ENCODE results near the gene RAD51B. TPM values are rescaled to one million over a fixed set of nuclear protein-coding genes. Genes with fewer than 3 reads are reported as not detected.
A peak's percentile ranks its signal among the peaks of the same experiment; 100 is the strongest.

The RAD51B gene
- total RNA-seq, 1 experiment from 2014 or later, result 10.8 TPM

- Histone ChIP-seq H3K27me3 (ENCODE audit: low read length) (no peaks in the 10 kb centered on the region), H3K79me2 (ENCODE audit: low read length) (no peaks in the 10 kb centered on the region), H3K4me2 (ENCODE audit: low read length) (peak overlapping the region; percentile 51), H3K27ac (ENCODE audit: low read length) (peak overlapping the region; percentile 57), H3K9me2 (replicated peaks; ENCODE audit: low read length) (no peaks in the 10 kb centered on the region), H3K9ac (ENCODE audit: low read length) (no peak overlapping the region), H2AFZ (ENCODE audit: low read length) (peak overlapping the region; percentile 46), H3F3A (ENCODE audit: low read length, unreplicated experiment) (peaks cover 6% of the 10 kb centered on the region), H3K4me3 (ENCODE audit: low read length) (no peak overlapping the region; the same call in 1 of the 2 replicates), H3K36me3 (ENCODE audit: low read depth, low read length) (no peaks in the 10 kb centered on the region), H3K4me1 (ENCODE audit: insufficient read depth, low read length) (peaks cover 17% of the 10 kb centered on the region), H3K9me3 (ENCODE audit: low read length) (no peaks in the 10 kb centered on the region), H4K20me1 (ENCODE audit: low read length) (no peaks in the 10 kb centered on the region)
- CTCF ChIA-PET, result interaction anchor here (0.6 kb wide), 1 partner anchor 332 kb away, joined by 6 read pairs; no protein-coding TSS in a partner anchor
- TF ChIP-seq EZH2phosphoT487 (IDR thresholded peaks at IDR 0.05; ENCODE audit: borderline replicate concordance, low read length) (no peak), EZH2 (IDR thresholded peaks at IDR 0.05; ENCODE audit: low read length, unreplicated experiment) (no peak), CTCF (conservative IDR thresholded peaks at IDR 0.05; ENCODE audit: low read depth, low read length) (no peak)
- DNase-seq (peak; percentile 70), ATAC-seq (peak; percentile 70)
- TSS peak; percentile 37 for BruUV-seq (replicated peaks)
- POLR2A ChIA-PET (ENCODE audit: unreplicated experiment), result interaction anchor here (0.6 to 0.8 kb wide), 3 partner anchors 10 to 518 kb away, joined by 4 to 9 read pairs (median 5); no protein-coding TSS in a partner anchor
- intact Hi-C loops (cut with micrococcal nuclease), result loop anchor here (1.0 to 2.0 kb wide), 2 partner anchors 11 to 18 kb away; no protein-coding TSS in a partner anchor
These were observed 639.4 kb downstream of the RAD51B start for GRCh38 chr14:68458840-68459469.

GRCh38 chr14:68459480-68460136, 640.0 kb downstream of the RAD51B start:
- DNase-seq, result no peak
- H3K27me3 ChIP-seq (ENCODE audit: low read length), result no peaks in the 10 kb centered on the region
- ChIA-PET CTCF (interaction anchor here (0.6 kb wide), 1 partner anchor 328 kb away, joined by 3 read pairs; no protein-coding TSS in a partner anchor), POLR2A (ENCODE audit: unreplicated experiment) (interaction anchor here (0.7 to 0.8 kb wide), 2 partner anchors 9 to 332 kb away, joined by 5 to 9 read pairs; no protein-coding TSS in a partner anchor)
- H3F3A ChIP-seq (ENCODE audit: low read length, unreplicated experiment), result peaks cover 6% of the 10 kb centered on the region
- no peak for TF ChIP-seq CTCF (conservative IDR thresholded peaks at IDR 0.05; ENCODE audit: low read depth, low read length)
- TF ChIP-seq EZH2phosphoT487 (IDR thresholded peaks at IDR 0.05; ENCODE audit: borderline replicate concordance, low read length), result no peak
- no peak for TF ChIP-seq EZH2 (IDR thresholded peaks at IDR 0.05; ENCODE audit: low read length, unreplicated experiment)
- peaks cover 22% of the 10 kb centered on the region for H3K4me1 ChIP-seq (ENCODE audit: insufficient read depth, low read length)
- peak overlapping the region; percentile 46; the same call in 1 of the 2 replicates for H2AFZ ChIP-seq (ENCODE audit: low read length)
- no peaks in the 10 kb centered on the region for H4K20me1 ChIP-seq (ENCODE audit: low read length)
- H3K9ac ChIP-seq (ENCODE audit: low read length), result no peak overlapping the region
- H3K36me3 ChIP-seq (ENCODE audit: low read depth, low read length), result no peaks in the 10 kb centered on the region
- no peak for ATAC-seq
- H3K9me3 ChIP-seq (ENCODE audit: low read length), result no peaks in the 10 kb centered on the region
- H3K4me3 ChIP-seq (ENCODE audit: low read length), result no peak overlapping the region
- no peaks in the 10 kb centered on the region for H3K9me2 ChIP-seq (replicated peaks; ENCODE audit: low read length)
- H3K79me2 ChIP-seq (ENCODE audit: low read length), result no peaks in the 10 kb centered on the region
- H3K27ac ChIP-seq (ENCODE audit: low read length), result peak overlapping the region; percentile 57
- intact Hi-C loops (cut with micrococcal nuclease), result loop anchor here (1.0 to 2.0 kb wide), 2 partner anchors 11 to 19 kb away; no protein-coding TSS in a partner anchor
- BruUV-seq (replicated peaks), result no TSS peak
- H3K4me2 ChIP-seq (ENCODE audit: low read length), result peak overlapping the region; percentile 51

Data from PC-3 (cell line).